Activated T-cell treated with anti-CD3 and anti-CD28 coated beads for 24 hours (primary cell): Measurements from ENCODE around the gene CXCR4.
A peak's percentile ranks its signal among the peaks of the same experiment; 100 is the strongest.

Source experiments
- DNase-seq: peaks from one replicate; pipeline ENCODE4 v3.0.0-alpha.2; 2020; ENCODE audit warnings: low read depth

The CXCR4 gene

DNA sequence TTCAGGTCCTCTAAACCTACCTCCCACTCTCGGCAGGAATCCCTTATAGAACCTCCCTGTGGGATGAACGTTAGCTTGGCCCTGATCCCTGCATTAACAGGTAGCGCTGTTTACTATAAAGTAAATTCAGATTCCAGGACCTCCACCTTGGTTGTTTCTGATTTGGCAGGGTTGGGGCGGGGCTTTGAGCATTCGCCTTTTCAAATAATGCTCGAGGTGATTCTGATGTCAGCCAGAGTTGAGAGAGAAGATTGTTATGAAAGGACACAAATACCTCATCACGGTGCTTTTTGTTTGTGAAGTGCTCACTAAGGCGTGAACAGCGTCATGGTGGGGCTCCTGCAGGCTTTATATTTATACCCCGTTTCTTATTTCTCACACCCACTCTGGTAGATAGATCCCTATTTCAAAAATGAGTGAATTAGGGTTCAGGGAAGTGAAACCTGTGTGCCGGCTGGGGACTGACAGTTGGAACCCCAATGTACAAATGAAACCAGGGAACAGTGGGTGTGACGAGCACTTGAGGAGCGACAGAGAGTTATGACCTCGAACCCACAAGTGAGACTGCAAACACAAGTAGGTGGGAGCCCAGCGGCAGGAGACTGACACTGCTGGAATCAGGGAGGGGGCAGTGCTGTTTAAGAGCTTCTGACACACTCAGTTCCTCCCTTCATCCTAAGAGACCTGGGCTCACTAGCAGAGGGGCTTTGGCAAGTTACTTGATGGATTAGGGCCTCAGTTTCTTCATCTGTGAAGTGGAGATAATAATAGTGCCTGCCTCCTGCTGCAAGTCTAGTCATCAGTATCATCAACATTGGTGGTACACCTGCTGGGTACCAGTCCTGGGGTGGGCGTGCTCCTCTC, 14.2 kb upstream of the CXCR4 start:
- peak; percentile 34 for DNase-seq

DNA sequence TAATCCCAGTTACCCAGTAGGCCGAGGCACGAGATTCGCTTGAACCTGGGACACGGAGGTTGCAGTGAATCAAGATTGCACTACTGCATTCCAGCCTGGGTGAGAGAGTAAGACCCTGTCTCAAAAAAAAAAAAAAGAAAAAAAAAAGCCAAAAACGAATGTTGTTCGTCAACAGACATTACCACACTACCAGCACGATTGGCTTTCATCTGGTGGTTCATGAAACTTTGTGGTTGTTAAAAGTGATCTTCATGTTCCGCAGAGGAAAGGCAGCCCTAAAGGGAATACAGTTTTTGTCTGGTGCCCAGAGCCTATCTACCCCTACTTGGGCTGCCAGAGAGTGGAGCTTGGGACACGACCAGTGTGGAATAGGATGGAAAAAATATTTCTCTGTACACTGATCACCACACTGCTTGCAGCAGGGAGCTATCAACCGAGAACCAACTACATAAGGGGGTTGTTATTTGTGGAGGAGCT, 13.6 kb upstream of the CXCR4 start:
- DNase-seq, result no peak

DNA sequence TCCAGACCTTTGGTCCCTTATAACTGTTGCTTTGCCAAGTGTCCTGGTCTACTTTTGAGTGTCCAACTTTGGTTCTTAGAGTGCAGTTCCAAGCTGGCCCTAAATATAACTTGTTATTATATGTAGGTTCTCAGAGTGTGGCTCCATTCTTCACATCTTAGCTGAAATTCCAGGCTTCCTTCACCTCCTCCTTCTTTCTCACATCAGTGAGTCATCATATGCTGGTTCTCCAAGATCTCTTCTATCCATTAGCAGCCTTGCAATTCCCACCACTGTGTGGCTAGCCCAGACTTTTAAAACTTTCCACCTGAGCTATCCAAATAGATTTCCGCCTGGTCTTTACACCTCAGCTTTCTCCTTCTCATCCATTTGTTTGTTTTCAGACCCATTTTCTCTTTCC, 12.6 kb upstream of the CXCR4 start:
- DNase-seq, result no peak

DNA sequence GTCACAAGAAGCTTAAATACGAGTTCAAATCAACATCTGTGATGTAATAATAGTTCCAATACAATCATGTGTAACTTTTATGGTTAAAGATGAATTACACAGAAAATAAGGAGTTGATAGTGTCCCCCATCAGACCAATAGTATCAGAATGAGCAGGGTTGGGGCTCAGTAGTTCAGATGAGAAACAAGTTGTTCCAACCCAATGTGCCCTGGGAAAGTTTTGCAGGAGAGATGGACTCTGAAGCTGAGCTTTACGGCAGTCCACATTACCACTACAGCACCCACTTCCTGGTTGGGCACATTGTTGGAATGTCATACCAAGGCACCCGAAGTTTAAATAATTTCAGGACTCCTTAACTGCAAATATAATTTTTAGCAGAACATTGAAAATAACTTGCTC, 12.1 kb upstream of the CXCR4 start:
- no peak for DNase-seq

DNA sequence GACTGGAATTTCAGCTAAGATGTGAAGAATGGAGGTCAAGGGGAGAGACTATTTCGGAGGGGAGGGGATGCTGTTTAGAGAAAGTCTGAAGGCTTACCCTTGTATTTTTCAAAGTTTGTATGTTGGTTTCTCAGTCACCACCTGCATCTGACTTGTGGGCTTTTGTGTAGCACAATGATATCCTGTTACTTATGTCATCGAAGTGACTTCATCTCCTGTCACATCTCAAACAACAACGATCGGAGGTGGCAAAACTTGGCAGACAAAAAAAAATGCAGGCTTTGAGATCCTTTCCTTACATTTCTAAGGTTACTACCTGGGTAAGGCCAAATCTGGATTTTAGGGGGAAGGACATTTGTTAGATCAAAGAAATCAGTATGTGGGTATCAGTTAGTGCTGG, 11.7 kb upstream of the CXCR4 start:
- DNase-seq, result no peak

DNA sequence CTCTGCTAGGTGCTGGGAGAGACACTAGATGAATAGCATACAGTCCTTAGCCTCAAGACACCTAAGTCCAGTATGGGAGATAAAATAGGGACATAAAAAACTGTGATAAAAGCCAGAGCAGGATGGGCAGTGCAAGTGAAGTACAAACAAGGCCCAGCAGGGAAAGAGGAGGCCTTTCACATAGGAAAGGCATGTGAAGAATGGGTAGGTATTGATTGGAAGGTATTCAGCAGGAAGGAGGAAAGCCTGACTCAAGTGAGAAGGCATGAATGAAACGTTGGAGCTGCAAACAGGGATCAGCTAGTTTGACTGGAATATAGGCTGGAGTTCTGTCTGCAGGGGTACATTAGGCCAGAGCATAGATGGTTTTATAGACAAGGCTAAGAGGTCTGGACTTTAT, 11.0 kb upstream of the CXCR4 start:
- DNase-seq, result no peak

DNA sequence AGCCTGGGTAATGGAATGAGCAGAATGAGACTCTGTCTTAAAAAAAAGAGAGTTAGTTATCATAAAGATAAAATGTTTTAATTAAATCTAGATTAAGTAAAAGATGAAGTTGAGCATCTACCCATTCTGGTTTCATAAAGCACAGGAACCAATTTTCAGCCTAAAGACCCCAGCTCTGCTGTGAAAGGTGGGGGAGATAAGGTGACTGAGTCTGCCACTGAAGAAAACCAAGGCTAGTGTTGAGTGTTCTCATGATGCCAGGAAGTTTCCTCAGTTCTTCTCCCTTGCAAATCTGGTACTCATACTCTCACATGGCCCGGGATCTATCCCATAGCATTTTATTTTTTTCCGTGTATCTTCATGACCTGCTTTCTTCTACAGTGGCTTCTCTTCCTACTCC, 10.4 kb upstream of the CXCR4 start:
- no peak for DNase-seq

DNA sequence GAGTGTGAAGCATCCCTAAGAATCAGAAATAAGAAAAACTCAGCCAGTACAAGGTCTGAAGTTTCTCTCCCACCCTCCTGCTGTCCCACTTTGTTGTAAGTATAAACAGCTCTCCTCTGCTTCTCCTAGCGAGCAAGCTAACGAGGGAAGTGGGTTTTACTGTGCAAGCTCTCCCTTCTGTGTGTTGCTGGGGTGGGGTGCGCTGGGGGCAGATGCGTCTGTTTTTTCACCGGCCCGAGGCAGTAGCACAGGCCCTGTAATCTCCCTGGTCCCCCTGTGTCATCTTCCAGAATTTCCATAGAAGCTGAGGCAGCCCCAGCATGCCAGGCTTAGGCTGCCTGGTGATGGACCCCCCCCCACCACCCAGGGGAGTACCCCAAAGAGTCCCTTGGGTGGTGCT, 9.4 kb upstream of the CXCR4 start:
- no peak for DNase-seq

DNA sequence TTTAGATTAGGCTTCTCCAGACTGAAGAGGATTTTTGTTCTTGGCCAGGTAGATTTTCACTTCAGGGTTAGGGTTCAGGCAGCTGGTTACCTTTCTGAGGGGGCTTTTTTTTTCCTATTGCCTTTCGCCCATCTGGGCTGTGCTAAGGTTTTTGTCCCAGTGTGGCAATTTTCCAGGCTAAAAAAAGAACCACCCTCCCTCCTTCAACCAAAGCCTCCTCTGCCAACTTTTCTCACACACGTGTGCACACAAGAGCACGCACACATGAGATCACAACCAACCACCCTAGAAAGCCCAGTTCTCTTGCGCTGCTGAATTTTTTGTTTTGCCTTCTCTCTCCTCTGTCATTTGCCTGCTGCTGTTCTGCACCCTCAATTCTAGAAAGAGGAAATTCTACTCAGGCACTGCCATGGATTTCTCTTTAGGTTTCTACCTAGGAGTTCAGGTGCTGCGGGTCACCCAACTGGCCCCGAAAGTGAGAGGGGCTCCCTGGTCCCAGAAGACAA, 8.5 kb upstream of the CXCR4 start:
- DNase-seq, result no peak

DNA sequence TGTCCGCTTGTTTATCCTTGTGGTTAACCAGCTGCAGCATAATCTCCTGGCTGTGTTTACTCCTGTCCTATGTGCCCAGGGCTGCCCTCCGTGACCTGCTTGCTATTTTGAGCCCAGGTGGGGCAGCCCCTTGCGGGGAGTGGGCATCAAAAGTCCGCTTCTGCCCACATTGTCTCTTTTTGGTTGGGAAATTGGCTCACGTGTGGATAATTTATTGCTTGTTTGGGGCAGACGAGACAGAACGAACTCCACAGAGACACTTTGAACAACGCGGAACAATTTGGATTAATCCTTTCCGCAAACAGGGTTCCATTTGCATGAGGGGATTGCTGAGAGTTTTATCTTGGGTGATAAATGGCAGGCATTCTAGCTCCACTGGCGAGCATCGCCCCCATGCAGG, 8.1 kb upstream of the CXCR4 start:
- no peak for DNase-seq

DNA sequence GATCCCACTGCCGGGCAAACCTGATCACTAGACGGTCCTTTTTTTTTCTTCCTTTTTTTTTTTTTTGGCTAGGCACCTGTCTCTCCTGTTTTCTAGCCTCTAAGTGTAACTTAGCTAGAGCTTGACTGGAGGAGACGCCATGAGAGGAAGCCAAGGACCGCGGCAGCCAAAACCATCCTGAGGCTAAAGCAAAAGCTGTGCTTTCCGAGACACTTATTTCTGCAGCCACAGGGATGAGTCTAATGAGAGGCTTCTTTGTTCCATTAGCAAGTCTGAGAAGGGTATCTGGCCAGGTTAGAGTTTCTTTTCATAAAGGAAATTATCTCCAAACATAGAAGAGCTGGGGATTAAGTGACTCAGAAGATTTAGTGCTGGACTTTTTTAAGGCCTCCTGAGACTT, 7.3 kb upstream of the CXCR4 start:
- no peak for DNase-seq

DNA sequence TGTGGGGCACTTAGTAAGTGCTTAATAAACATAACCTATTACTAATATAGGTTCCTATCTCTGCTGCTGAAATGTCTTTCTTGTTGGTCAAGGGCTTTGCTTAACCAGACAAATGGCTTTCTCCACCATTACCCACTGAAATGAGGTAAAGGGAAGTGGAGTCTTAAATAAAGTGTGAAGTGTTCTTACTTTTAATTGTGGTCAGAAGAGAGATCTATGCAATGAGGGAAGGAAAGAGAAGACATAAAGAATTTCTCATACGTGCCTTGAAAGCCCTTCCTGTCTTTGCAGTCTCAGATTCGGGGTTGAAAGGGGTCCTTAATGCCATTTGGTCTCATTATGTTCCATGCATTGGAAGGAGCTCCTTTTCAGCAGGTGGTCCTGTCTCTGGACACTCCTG, 6.9 kb upstream of the CXCR4 start:
- DNase-seq, result no peak

DNA sequence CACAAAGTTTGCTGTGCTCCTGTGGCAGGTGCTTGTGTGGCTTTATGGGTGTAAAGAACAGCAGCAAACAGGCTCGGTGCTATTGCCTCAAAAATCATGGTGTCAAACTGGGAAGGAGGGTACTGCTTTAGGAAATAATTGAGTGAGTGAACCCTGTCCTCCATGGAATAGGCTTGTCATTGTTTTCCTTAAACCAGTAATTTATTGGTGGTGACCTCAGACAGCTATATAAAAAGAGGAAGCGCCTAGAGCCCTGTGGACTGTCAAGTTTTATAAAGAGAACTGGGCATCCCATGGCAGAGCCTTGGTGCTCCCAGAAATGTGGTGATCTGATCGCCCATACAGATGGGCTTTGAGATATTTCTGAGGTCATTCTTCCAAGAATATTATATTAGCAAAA, 4.7 kb upstream of the CXCR4 start:
- DNase-seq, result no peak

DNA sequence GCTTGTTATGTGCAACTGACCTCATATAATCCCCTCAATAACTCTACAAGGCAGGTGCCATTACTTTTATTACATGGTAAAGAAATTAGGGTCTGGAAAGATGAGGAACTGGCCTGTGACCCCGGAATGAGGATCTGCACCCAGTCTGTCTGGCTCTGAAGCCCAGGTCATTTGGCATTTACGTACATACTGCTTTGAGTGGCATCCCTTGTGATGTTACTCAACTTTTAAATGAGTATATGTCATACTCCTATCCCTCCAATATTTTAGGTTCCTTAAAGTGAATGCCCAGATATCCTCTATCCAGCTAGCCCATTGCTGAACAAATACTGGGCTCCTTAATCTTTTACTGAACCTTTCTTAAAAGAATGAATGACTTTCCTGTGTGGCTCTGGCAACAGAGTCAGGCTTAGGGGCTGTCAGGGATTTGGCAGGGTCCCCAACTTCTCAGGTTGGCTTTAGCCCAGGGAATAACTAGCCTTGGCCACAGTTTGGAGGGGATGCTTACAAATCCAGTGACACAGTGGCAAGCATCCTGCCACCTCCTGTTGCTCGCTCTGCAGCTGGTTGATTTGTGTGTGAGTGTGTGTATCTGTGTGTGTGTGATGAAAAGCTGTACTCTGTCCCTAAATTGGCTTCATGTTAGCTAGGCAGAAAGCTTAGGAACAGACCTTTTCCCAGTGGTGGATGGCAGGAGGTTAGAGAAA, 3.4 kb upstream of the CXCR4 start:
- DNase-seq, result no peak

DNA sequence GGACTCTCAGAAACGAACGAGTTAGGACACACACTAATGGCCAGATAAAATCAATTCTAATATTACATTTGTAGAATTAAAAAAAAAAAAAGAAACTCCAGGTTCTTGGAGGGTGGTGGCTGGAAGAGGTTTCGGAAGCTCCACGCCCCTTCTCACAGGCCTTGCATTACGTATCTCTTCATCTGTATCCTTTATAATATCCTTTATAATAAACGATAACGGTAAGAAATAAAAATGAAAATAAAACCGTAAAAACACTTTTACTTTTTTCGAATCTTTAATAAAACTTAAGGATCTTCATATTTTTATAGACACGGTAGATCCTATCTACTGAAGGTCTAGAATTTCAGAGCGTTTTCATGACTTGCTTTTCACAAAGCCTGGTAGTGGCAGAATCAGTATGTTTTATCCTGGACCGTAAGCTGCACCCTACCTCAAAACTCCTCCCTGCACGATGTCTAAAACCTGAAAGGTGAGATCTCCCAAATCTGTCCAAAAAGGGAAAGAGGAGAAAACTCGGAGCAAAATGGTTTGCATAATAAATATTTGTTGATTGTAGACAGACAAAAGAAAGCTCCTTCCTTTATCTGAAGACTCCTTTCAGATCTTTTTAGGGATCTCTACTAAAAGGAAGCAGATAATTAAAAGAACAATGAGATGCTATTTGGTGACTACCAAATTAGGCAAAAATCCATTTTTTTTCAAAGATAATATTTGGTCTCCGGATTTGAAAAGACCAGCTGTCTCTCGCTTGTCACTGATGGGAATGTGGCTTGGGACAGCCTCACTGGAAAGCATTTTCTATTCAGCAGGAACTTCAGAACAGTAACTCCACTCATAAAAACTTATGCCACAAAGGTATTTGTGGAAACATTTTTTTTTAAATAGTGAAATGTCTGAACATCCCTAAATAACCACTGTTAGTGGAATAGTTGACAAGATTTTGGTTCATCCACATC, 2.0 kb upstream of the CXCR4 start:
- no peak for DNase-seq

DNA sequence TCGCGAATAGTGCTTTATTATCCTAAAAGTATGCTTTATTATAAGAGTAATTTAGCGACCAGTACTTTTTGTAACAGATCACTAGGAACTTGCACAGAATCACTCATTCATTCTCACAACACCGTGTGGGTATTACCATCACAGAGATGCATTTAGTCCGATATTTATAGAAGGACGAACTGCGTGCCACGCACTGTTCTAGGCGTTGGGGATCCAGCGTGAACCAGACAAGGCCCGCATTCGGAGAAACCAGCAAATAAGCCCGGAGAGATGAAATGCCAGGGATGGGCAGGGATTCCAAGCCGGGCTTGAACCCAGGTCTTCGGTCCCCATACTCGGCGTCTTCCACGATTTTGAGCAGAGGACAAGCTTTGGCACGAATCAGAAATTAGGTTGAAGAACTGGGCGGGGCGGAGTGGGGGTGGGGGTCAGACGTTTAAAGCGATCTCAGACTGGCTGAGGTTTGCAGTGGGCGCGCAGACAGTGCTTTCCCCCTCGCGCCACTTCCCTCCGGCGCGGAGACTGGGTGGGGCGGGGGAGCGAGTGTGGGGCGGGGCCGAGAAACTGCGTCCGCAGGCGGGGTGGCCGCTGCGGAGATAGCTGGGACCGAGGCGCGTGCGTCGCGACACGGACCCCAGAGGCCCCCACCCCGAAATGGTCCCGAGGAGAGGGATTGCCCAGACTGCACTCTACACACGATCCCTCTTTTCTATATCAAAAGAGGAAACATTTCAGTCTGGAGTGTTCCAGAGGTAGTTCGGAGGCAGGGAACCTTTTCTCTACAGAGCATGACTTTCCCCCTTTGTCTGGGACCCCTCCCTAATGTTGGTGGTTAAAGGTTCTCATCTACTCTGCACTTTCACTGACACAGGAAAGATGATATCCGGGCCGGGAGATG, 1.1 kb upstream of the CXCR4 start:
- DNase-seq, result peak; percentile 62

DNA sequence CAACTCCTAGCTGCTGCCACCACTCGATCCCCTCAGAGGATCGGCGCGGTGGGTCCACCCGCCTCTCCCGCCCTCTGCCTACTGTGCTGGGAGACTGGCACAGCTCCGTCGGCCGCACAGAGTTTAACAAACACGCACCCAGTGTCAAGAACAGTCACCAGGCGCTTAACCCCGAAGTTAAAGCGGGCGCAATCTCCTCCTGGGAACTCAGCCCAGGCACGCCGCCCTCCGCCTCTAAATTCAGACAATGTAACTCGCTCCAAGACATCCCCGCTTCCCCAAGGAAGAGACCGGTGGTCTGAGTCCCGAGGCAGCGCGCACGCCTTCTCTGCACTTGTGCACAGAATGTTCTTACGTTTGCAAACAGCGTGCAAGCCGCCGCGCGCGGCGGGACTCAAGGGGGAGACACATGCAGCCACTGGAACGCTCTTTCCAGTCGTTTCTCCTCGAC, 533 bp downstream of the CXCR4 start:
- peak; percentile 34 for DNase-seq

DNA sequence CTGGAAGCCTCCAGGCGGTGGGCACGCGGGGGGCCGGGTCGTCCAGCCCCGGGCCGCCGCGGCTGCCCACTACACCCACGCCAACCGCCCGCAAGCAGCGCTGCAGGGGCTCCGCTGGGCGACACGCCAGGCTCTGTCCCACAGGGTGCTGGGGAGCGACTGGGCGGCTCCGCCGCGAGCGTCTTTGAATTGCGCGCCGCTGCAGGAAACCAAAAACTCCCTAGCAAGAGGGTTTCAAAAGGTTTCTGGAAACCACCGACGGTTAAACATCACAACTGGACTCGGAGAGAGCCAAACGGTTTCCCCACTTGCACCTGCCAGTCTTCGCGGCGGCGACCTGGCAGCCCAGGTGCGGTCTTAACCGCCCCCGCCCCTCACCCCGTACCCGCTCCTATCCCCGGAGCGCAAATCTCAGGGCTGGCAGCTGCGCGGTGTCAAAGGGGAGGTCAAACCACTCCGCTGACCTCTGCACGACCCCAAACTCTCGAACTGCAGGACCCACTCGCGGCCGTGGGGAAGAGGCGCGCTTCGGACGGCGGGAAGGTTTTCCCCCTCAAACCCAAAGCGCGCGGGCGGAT, 1.0 kb downstream of the CXCR4 start:
- DNase-seq, result peak; percentile 25

DNA sequence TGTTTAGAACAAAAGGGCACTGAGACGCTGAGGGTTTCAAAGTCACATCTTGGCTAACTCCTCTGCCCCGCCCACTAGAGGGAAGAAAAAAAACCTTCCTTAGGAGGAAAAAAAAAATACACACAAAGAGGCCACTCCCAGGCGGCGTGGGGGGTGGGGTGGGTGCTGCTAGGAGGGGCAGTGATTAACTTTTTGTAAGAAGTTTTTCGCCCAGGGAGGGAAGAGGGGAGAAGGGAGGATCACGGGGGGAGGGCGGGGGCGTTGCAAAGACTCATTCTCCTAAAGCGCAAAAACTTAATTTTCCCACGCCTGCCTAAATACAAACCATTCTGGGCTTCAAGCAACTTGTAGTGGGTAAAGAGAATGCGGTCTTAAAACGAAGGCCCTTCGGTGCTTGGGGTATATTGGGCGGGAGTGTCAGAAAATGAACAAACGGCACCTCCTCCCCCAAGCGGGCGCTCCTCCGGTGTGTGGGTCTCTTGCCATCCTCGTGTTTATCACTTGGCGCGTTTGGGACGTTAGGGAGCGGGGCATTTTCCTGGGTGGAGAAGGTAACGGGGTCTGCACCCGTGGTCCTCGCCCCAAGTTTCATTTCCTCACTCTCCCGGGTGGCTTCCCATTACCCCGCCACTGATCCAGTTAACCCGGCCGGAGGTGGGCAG, 1.7 kb downstream of the CXCR4 start:
- DNase-seq, result peak; percentile 32

DNA sequence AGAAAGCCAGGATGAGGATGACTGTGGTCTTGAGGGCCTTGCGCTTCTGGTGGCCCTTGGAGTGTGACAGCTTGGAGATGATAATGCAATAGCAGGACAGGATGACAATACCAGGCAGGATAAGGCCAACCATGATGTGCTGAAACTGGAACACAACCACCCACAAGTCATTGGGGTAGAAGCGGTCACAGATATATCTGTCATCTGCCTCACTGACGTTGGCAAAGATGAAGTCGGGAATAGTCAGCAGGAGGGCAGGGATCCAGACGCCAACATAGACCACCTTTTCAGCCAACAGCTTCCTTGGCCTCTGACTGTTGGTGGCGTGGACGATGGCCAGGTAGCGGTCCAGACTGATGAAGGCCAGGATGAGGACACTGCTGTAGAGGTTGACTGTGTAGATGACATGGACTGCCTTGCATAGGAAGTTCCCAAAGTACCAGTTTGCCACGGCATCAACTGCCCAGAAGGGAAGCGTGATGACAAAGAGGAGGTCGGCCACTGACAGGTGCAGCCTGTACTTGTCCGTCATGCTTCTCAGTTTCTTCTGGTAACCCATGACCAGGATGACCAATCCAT, 2.7 kb downstream of the CXCR4 start:
- DNase-seq, result no peak
